ENCODE measurements around the gene THADA. TPM values are rescaled to one million over a fixed set of nuclear protein-coding genes. Genes with fewer than 3 reads are reported as not detected.

Gene THADA
- total RNA-seq, 2 donors from 2014 or later = 14.5 to 16.1 TPM

- Histone ChIP-seq H3K4me3 (no peak overlapping the region), H3K4me1 (peaks cover 0 to 67% of the 10 kb centered on the region in 2 donors), H3K36me3 (no peaks in the 10 kb centered on the region), H3K27me3 (no peaks in the 10 kb centered on the region), H3K27ac (peak overlapping the region; percentile 67 to 90), H3K9me3 (no peaks in the 10 kb centered on the region)
- DNase-seq (ENCODE audit: low spot score) = no peak
- TF ChIP-seq CTCF (IDR thresholded peaks at IDR 0.05) = no peak
Observed at GRCh38 chr2:43333656-43334144, 262.1 kb downstream of the THADA start.

GRCh38 chr2:43333101-43333655 is 262.7 kb downstream of the THADA start:
- H3K4me1 ChIP-seq = peaks cover 0 to 72% of the 10 kb centered on the region in 2 donors
- no peaks in the 10 kb centered on the region for H3K27me3 ChIP-seq
- DNase-seq (ENCODE audit: low spot score) = no peak
- H3K36me3 ChIP-seq = no peaks in the 10 kb centered on the region
- H3K27ac ChIP-seq = peak overlapping the region; percentile 67 to 90
- TF ChIP-seq CTCF (IDR thresholded peaks at IDR 0.05) = no peak
- no peaks in the 10 kb centered on the region for H3K9me3 ChIP-seq
- H3K4me3 ChIP-seq = no peak overlapping the region

GRCh38 chr2:43332653-43333052 is 263.2 kb downstream of the THADA start:
- Histone ChIP-seq H3K36me3 (no peaks in the 10 kb centered on the region), H3K4me3 (no peak overlapping the region), H3K27me3 (no peaks in the 10 kb centered on the region), H3K4me1 (peaks cover 0 to 77% of the 10 kb centered on the region in 2 donors), H3K9me3 (no peaks in the 10 kb centered on the region), H3K27ac (peak overlapping the region; percentile 67 to 90)
- no peak for DNase-seq (ENCODE audit: low spot score)
- no peak for TF ChIP-seq CTCF (IDR thresholded peaks at IDR 0.05)

- Histone ChIP-seq H3K27me3 (no peaks in the 10 kb centered on the region), H3K4me3 (no peak overlapping the region), H3K36me3 (no peaks in the 10 kb centered on the region), H3K4me1 (peaks cover 0 to 79% of the 10 kb centered on the region in 2 donors), H3K27ac (peak overlapping the region; percentile 67 to 90), H3K9me3 (no peaks in the 10 kb centered on the region)
- no peak for DNase-seq (ENCODE audit: low spot score)
- no peak for TF ChIP-seq CTCF (IDR thresholded peaks at IDR 0.05)
Observed at GRCh38 chr2:43331422-43331821, 264.4 kb downstream of the THADA start.

GRCh38 chr2:43329637-43330036 is 266.2 kb downstream of the THADA start:
- TF ChIP-seq CTCF (IDR thresholded peaks at IDR 0.05) = no peak
- peaks cover 0 to 82% of the 10 kb centered on the region in 2 donors for H3K4me1 ChIP-seq

GRCh38 chr2:43328832-43329231 is 267.0 kb downstream of the THADA start:
- Histone ChIP-seq H3K9me3 (no peaks in the 10 kb centered on the region), H3K36me3 (no peaks in the 10 kb centered on the region), H3K27ac (peak overlapping the region; percentile 67 to 90), H3K27me3 (no peaks in the 10 kb centered on the region), H3K4me1 (peaks cover 0 to 79% of the 10 kb centered on the region in 2 donors), H3K4me3 (no peak overlapping the region)
- DNase-seq (ENCODE audit: low spot score) = no peak
- no peak for TF ChIP-seq CTCF (IDR thresholded peaks at IDR 0.05)

More at GRCh38 chr2:43329637-43330036, 266.2 kb downstream of the THADA start:
- no peaks in the 10 kb centered on the region for H3K36me3 ChIP-seq
- no peaks in the 10 kb centered on the region for H3K9me3 ChIP-seq
- H3K4me3 ChIP-seq = no peak overlapping the region
- H3K27me3 ChIP-seq = no peaks in the 10 kb centered on the region
- H3K27ac ChIP-seq = peak overlapping the region; percentile 67 to 90
- DNase-seq (ENCODE audit: low spot score) = no peak

All from right atrium auricular region (tissue), 2 donors.